Tibial nerve (tissue), 4 donors: ENCODE data around the gene RREB1. TPM values are rescaled to one million over a fixed set of nuclear protein-coding genes. Genes with fewer than 3 reads are reported as not detected.

Source experiments
- DNase-seq, 2 donors: peaks; one replicate each; pipeline ENCODE4 v3.0.0-alpha.2; 2019; ENCODE audit warnings: low spot score in 2 of 2
- H3K27ac ChIP-seq, 4 donors: fragments of 200-600 bp; sonication (generic) in 3 of 4; one replicate each; pipeline ENCODE4 v1.5.1; 2017 to 2019; ENCODE audit warnings: mild to moderate bottlenecking in 1 of 4
- H3K27me3 ChIP-seq, 2 donors: fragments of 200-600 bp; sonication (generic) in 1 of 2; one replicate each; pipeline versions ENCODE4 v1.5.1 to v1.6.0; 2017 to 2019
- H3K36me3 ChIP-seq, 3 donors: fragments of 200-600 bp; sonication (generic); one replicate each; pipeline ENCODE4 v1.5.1; 2018 to 2019
- H3K4me1 ChIP-seq, 4 donors: fragments of 200-600 bp; sonication (generic) in 3 of 4; one replicate each; pipeline ENCODE4 v1.5.1; 2017 to 2019
- H3K4me3 ChIP-seq, 4 donors: fragments of 200-600 bp; sonication (generic) in 3 of 4; one replicate each; pipeline ENCODE4 v1.5.1; 2017 to 2019; ENCODE audit warnings: mild to moderate bottlenecking in 1 of 4, moderate library complexity in 1 of 4
- H3K9me3 ChIP-seq, 4 donors: fragments of 200-600 bp; sonication (generic) in 3 of 4; one replicate each; pipeline ENCODE4 v1.5.1; 2017 to 2019
- CTCF ChIP-seq, 5 experiments: fragments of 200-600 bp in 3 of 5; fragments of 450-650 bp in 2 of 5; sonication (generic) in 3 of 5; IDR thresholded peaks; one replicate each; pipeline ENCODE4 v1.5.1; 2016 to 2019; ENCODE audit warnings: antibody characterized with exemption in 5 of 5, mild to moderate bottlenecking in 3 of 5, moderate library complexity in 2 of 5
- EP300 ChIP-seq, 2 donors: sonication (generic); formaldehyde crosslinking; IDR thresholded peaks; one replicate each; pipeline ENCODE4 v1.6.1; 2017; ENCODE audit warnings: antibody characterized with exemption in 2 of 2, mild to moderate bottlenecking in 1 of 2
- POLR2A ChIP-seq, 2 donors: fragments of 450-650 bp; IDR thresholded peaks; one replicate each; pipeline ENCODE4 v1.6.1; 2017; ENCODE audit warnings: antibody characterized with exemption in 2 of 2, mild to moderate bottlenecking in 2 of 2, moderate library complexity in 2 of 2
- WGBS, 2 donors: methylation state at CpG; one replicate each; pipeline ENCODE4 v1.1.5; 2018; 5-methylcytosine and 5-hydroxymethylcytosine counted together
- total RNA-seq, 4 donors: library from RNA; depleted of rRNA; stranded (reverse); fragments of >200 nt; gene quantifications; one replicate each; pipeline ENCODE4 v1.1.0, GENCODE V29; 2016

RREB1 gene
- total RNA-seq, 4 donors from 2014 or later: 32.3 to 61.5 (median 36.3) TPM

- Histone ChIP-seq H3K27me3 (no peaks in the 10 kb centered on the region), H3K36me3 (no peaks in the 10 kb centered on the region), H3K27ac (no peak overlapping the region), H3K4me3 (no peak overlapping the region), H3K9me3 (no peaks in the 10 kb centered on the region), H3K4me1 (peaks cover 0 to 14% (median 1%) of the 10 kb centered on the region in 4 donors)
- TF ChIP-seq POLR2A (IDR thresholded peaks at IDR 0.05): no peak
- no peak for TF ChIP-seq EP300 (IDR thresholded peaks at IDR 0.05)
- no peak for TF ChIP-seq CTCF (IDR thresholded peaks at IDR 0.05)
- no peak for DNase-seq
- WGBS, 2 donors: 95 to 98% methylated on average over 3 of the region's 3 CpGs
Observed at GRCh38 chr6:7104752-7105151, 3.0 kb upstream of the RREB1 start.

DNA sequence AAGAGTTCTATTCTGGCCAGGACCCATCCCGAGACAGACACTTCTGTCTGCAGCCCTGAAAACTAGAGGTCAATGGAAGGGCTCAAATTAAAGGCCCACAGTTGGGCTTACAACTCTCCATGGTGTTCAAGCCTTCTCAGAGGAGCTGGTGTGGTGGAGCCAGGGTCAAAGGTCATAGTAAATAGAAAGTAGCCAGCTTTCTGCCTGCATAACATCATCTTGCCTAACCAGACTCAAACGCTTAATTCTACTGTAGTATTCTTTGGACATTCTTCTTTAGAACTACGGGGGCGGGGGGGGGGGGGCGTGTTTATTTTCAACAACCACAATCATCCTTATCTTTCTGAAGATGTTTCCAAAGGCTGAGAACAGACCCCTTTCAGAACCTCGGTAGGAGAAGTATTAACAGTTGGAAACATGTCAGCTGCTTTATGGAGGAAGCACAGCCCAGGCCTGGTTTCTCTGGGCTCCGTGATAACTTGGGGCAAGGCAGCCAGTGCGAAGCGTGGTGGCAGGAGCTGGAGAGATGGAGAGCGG, 1.5 kb upstream of the RREB1 start:
- Histone ChIP-seq H3K27me3 (no peaks in the 10 kb centered on the region), H3K4me3 (peak overlapping the region in 3 of 4 donors; percentile 85 to 95 (median 92)), H3K9me3 (no peaks in the 10 kb centered on the region), H3K36me3 (no peaks in the 10 kb centered on the region), H3K4me1 (peaks cover 0 to 29% (median 3%) of the 10 kb centered on the region in 4 donors), H3K27ac (peak overlapping the region; percentile 88 to 95 (median 92))
- WGBS, 2 donors: 33 to 36% methylated on average over 10 of the region's 10 CpGs
- TF ChIP-seq POLR2A (IDR thresholded peaks at IDR 0.05) (no peak), EP300 (IDR thresholded peaks at IDR 0.05) (no peak), CTCF (IDR thresholded peaks at IDR 0.05) (no peak)
- DNase-seq: peak in 1 of 2 donors; percentile 22

DNA sequence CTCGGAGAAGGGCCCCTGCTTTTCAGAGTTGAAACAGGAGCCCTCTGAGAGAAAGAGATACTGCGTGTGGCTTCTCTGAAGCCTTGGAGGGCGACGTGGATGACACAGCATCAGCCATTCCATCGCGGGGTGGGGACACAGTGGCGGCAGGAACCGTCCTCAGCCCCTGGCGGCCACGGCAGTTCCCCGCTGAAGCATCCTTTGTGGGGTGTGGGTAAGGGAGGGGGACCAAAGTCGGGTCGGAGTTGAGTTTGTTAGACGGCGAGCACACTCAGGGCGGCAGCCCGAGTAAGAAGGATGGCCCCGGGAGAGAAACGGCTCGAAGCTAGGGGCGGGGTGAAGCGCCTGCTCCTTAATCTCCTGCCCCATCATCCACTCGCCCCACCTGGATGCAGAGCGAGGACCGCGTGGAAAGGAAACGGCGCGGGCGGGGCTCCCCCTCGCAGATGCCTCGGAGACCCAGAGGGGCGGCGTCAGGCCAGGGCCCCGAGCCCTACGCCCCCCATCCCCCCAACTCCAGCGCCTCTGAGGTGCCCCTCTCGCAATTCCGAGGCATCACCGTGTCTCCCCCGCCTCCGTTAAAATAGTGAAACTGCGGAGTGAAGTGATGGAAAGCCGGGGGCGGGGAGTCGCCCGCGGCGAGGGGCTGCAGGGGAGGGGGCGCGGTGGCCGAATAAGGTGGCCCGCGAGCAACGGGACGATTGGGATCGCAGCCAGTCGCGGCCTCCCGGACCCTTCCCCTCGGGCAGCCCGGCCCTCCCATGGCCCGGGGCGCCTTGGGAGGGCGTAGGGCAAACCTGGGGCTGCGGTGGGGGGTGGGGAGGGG, 796 bp upstream of the RREB1 start:
- WGBS, 2 donors: 8 to 13% methylated on average over 25 to 53 of the region's 66 CpGs
- Histone ChIP-seq H3K4me3 (peak overlapping the region; percentile 85 to 95 (median 93)), H3K36me3 (no peaks in the 10 kb centered on the region), H3K27ac (peak overlapping the region; percentile 88 to 95 (median 92)), H3K4me1 (peaks cover 0 to 34% (median 3%) of the 10 kb centered on the region in 4 donors), H3K27me3 (no peaks in the 10 kb centered on the region), H3K9me3 (no peaks in the 10 kb centered on the region)
- peak in 1 of 2 donors; percentile 19 for DNase-seq
- TF ChIP-seq POLR2A (IDR thresholded peaks at IDR 0.05) (no peak), CTCF (IDR thresholded peaks at IDR 0.05) (peak in 3 of 5 experiments; percentile 12 to 56 (median 51)), EP300 (IDR thresholded peaks at IDR 0.05) (peak in 1 of 2 donors; percentile 8)

DNA sequence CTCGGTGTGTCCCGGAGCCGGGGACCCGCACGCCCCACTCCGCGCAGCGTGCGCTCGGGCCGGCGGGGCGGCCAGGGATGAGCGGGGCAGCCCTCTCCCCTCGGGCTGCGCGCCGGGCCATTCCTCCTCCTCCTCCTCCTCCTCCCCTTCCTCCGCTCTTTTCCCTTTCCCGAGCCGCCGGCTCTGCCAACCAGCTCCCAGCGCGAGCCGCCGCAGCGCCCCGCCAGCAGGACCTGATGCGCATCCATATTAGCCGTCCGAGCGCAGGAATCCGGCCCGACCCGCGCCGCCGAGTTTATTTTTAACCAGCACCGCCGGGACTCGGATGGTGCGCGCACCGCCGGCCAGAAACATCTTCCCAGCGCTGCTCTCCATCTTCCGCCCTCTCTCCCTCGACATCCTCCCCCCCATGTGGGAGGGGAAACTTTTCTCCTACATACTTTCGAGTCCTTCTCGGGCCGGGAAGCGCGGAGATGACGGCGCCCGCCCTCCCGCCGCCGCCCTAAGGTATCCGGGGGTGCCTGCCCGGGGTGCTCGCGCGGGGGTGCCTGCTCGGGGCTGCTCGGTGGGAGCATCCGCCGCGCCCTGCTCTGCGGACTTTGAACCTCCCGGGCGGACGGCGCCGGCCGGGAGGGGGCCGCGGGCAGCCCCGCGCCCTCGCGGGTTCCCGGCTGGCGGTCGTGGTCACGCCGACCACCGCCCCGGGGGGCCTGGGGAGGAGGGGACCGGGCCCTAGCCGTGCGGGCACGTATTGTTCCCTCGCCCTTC, 619 bp downstream of the RREB1 start:
- no peaks in the 10 kb centered on the region for H3K9me3 ChIP-seq
- peak overlapping the region; percentile 85 to 95 (median 93) for H3K4me3 ChIP-seq
- no peaks in the 10 kb centered on the region for H3K27me3 ChIP-seq
- H3K4me1 ChIP-seq: peaks cover 0 to 46% (median 4%) of the 10 kb centered on the region in 4 donors
- peak overlapping the region; percentile 88 to 95 (median 92) for H3K27ac ChIP-seq
- TF ChIP-seq EP300 (IDR thresholded peaks at IDR 0.05) (no peak), CTCF (IDR thresholded peaks at IDR 0.05) (no peak), POLR2A (IDR thresholded peaks at IDR 0.05) (peak in 1 of 2 donors; percentile 21)
- H3K36me3 ChIP-seq: no peaks in the 10 kb centered on the region
- peak in 1 of 2 donors; percentile 40 for DNase-seq
- 0% methylated on average over 78 to 82 of the region's 94 CpGs for WGBS, 2 donors
